Measurements from ENCODE around the gene OR4P4.

OR4P4 gene

DNA sequence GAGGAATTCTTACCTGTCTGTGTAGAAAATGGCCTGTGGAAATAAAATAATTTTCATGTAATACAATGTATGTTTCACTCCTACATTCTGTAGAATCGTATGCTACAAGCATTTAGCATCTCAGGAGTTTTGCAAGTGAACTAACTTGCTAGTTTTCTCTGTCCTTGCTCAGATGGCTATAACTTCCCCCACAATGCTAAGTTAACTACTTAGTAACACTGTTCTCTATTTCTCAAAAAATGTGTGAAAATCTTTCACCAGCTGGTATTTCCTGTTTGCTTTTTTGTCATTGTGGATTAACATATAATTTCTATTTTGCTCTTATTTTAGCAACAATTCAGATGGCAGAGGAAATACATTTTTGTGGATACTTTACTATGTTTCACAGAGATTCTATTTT, 17.6 kb downstream of the OR4P4 start:
- Histone ChIP-seq H3K4me3 (ENCODE audit: low read depth in 1 of 2, low read length in 2 of 2) (no peak overlapping the region), H3K27ac (ENCODE audit: low read length) (no peak overlapping the region), H3K27me3 (ENCODE audit: insufficient read depth, low read length, poor library complexity) (no peaks in the 10 kb centered on the region), H3K9me3 (ENCODE audit: insufficient read depth, low read length, severe bottlenecking) (no peaks in the 10 kb centered on the region), H3K79me2 (ENCODE audit: insufficient read depth, low read length) (no peaks in the 10 kb centered on the region), H2AFZ (ENCODE audit: low read depth, low read length) (no peak overlapping the region), H4K20me1 (ENCODE audit: insufficient read depth, low read length) (no peaks in the 10 kb centered on the region), H3K4me2 (ENCODE audit: insufficient read depth, low read length) (no peak overlapping the region), H3K36me3 (ENCODE audit: insufficient read depth, low read length) (no peaks in the 10 kb centered on the region), H3K4me1 (ENCODE audit: insufficient read depth, low read length) (no peaks in the 10 kb centered on the region), H3K9ac (ENCODE audit: low read depth, low read length) (no peak overlapping the region)
- ATAC-seq (ENCODE audit: insufficient read depth, low read depth) (no peak), DNase-seq (no peak)
- no peak for TF ChIP-seq EZH2 (IDR thresholded peaks at IDR 0.05; ENCODE audit: borderline replicate concordance, low read depth, low read length, severe bottlenecking)
- TF ChIP-seq, protein P1, sequence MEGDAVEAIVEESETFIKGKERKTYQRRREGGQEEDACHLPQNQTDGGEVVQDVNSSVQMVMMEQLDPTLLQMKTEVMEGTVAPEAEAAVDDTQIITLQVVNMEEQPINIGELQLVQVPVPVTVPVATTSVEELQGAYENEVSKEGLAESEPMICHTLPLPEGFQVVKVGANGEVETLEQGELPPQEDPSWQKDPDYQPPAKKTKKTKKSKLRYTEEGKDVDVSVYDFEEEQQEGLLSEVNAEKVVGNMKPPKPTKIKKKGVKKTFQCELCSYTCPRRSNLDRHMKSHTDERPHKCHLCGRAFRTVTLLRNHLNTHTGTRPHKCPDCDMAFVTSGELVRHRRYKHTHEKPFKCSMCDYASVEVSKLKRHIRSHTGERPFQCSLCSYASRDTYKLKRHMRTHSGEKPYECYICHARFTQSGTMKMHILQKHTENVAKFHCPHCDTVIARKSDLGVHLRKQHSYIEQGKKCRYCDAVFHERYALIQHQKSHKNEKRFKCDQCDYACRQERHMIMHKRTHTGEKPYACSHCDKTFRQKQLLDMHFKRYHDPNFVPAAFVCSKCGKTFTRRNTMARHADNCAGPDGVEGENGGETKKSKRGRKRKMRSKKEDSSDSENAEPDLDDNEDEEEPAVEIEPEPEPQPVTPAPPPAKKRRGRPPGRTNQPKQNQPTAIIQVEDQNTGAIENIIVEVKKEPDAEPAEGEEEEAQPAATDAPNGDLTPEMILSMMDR (IDR thresholded peaks at IDR 0.05; ENCODE audit: borderline replicate concordance, extremely low read depth, low read length, poor library complexity, severe bottlenecking): no peak

DNA sequence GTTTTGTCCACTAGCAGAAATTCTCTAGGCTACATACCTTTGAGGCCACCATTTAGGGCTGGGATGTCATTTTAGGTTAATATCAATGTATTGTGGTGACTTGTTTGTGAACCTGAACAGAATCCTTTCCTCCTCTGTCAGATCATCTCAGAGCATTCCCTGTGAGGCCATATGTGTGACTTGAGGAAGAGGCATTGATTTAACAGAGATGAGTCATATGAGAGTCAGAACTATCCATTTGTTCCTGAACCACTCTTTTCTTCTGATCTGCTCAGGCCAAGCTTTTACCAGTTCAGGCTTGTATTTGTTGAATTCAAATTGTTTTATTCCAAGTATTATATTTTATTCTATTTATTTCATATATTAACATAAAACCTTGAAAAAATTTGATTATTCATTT, 20.2 kb downstream of the OR4P4 start:
- ATAC-seq (ENCODE audit: insufficient read depth, low read depth) (no peak), DNase-seq (no peak)
- Histone ChIP-seq H3K27ac (ENCODE audit: low read length) (no peak overlapping the region), H3K27me3 (ENCODE audit: insufficient read depth, low read length, poor library complexity) (no peaks in the 10 kb centered on the region), H3K79me2 (ENCODE audit: insufficient read depth, low read length) (no peaks in the 10 kb centered on the region), H3K9me3 (ENCODE audit: insufficient read depth, low read length, severe bottlenecking) (no peaks in the 10 kb centered on the region), H2AFZ (ENCODE audit: low read depth, low read length) (no peak overlapping the region), H3K9ac (ENCODE audit: low read depth, low read length) (no peak overlapping the region), H3K4me2 (ENCODE audit: insufficient read depth, low read length) (no peak overlapping the region), H3K4me1 (ENCODE audit: insufficient read depth, low read length) (no peaks in the 10 kb centered on the region), H3K4me3 (ENCODE audit: low read depth in 1 of 2, low read length in 2 of 2) (no peak overlapping the region), H4K20me1 (ENCODE audit: insufficient read depth, low read length) (no peaks in the 10 kb centered on the region), H3K36me3 (ENCODE audit: insufficient read depth, low read length) (no peaks in the 10 kb centered on the region)
- TF ChIP-seq, protein P1 (IDR thresholded peaks at IDR 0.05; ENCODE audit: borderline replicate concordance, extremely low read depth, low read length, poor library complexity, severe bottlenecking): no peak
- no peak for TF ChIP-seq EZH2 (IDR thresholded peaks at IDR 0.05; ENCODE audit: borderline replicate concordance, low read depth, low read length, severe bottlenecking)

DNA sequence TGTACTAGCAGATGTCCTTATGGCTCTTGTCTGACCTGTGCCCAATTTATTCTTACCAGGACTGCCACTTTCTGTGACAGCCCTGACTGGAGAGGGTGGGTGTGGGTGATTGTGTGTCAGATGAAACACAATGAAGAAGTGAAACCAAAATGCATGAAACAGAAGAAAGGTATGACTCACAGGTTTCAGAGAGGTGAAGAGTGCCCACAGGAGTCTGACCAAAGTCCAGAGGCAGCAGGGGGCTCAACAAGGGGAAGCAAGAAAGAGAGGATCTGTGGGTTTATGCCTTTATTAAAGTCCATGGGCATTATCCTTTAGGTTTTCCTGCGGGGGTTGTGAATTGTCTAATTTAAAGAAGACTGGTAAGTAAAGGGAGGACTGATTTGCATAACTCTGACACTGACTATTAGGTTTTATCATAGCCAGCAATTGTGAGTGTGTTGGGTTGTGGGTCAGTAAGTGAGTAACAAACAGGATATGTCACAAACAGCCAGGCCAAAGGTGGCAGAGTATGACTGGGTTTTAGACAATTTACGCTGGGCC, 23.2 kb downstream of the OR4P4 start:
- ATAC-seq (ENCODE audit: insufficient read depth, low read depth) (no peak), DNase-seq (no peak)
- Histone ChIP-seq H3K4me2 (ENCODE audit: insufficient read depth, low read length) (no peak overlapping the region), H3K9ac (ENCODE audit: low read depth, low read length) (no peak overlapping the region), H3K9me3 (ENCODE audit: insufficient read depth, low read length, severe bottlenecking) (no peaks in the 10 kb centered on the region), H3K27ac (ENCODE audit: low read length) (no peak overlapping the region), H4K20me1 (ENCODE audit: insufficient read depth, low read length) (no peaks in the 10 kb centered on the region), H3K4me3 (ENCODE audit: low read depth in 1 of 2, low read length in 2 of 2) (no peak overlapping the region), H2AFZ (ENCODE audit: low read depth, low read length) (no peak overlapping the region), H3K36me3 (ENCODE audit: insufficient read depth, low read length) (no peaks in the 10 kb centered on the region), H3K4me1 (ENCODE audit: insufficient read depth, low read length) (no peaks in the 10 kb centered on the region), H3K79me2 (ENCODE audit: insufficient read depth, low read length) (no peaks in the 10 kb centered on the region), H3K27me3 (ENCODE audit: insufficient read depth, low read length, poor library complexity) (no peaks in the 10 kb centered on the region)
- TF ChIP-seq, protein P1 (IDR thresholded peaks at IDR 0.05; ENCODE audit: borderline replicate concordance, extremely low read depth, low read length, poor library complexity, severe bottlenecking): no peak
- no peak for TF ChIP-seq EZH2 (IDR thresholded peaks at IDR 0.05; ENCODE audit: borderline replicate concordance, low read depth, low read length, severe bottlenecking)

DNA sequence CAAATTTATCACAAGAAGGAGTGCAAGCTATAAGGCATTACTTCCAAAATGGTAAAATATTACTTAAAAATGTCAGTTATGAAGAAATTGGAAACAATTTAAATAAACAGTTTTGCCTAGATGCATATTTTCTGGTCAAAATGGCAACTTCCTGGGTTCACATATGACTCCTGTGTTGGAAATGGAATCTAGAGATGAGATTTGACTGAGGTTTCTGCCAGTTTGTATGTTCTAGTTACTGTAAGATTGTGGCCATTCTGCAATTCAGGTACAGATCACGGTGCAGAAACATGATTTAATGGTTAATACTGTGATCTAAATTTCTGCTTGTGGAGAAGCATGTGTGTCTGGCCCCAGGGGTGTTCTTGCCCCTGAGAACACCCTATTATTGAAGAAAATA, 23.7 kb downstream of the OR4P4 start:
- Histone ChIP-seq H3K27ac (ENCODE audit: low read length) (no peak overlapping the region), H3K36me3 (ENCODE audit: insufficient read depth, low read length) (no peaks in the 10 kb centered on the region), H3K79me2 (ENCODE audit: insufficient read depth, low read length) (no peaks in the 10 kb centered on the region), H3K4me1 (ENCODE audit: insufficient read depth, low read length) (no peaks in the 10 kb centered on the region), H3K9ac (ENCODE audit: low read depth, low read length) (no peak overlapping the region), H4K20me1 (ENCODE audit: insufficient read depth, low read length) (no peaks in the 10 kb centered on the region), H2AFZ (ENCODE audit: low read depth, low read length) (no peak overlapping the region), H3K9me3 (ENCODE audit: insufficient read depth, low read length, severe bottlenecking) (no peaks in the 10 kb centered on the region), H3K27me3 (ENCODE audit: insufficient read depth, low read length, poor library complexity) (no peaks in the 10 kb centered on the region), H3K4me3 (ENCODE audit: low read depth in 1 of 2, low read length in 2 of 2) (no peak overlapping the region), H3K4me2 (ENCODE audit: insufficient read depth, low read length) (no peak overlapping the region)
- no peak for TF ChIP-seq EZH2 (IDR thresholded peaks at IDR 0.05; ENCODE audit: borderline replicate concordance, low read depth, low read length, severe bottlenecking)
- ATAC-seq (ENCODE audit: insufficient read depth, low read depth) (no peak), DNase-seq (no peak)

Data from DND-41 (cell line).